Non-pigmented ciliary epithelial cell (primary cell): ENCODE measurements around the gene MKLN1.

ENCODE experiments used
- DNase-seq: peaks from one replicate; pipeline ENCODE4 v3.0.0-alpha.2; 2010; ENCODE audit warnings: low read depth

The MKLN1 gene

GRCh38 chr7:131354390-131354789, 26.7 kb downstream of the MKLN1 start:
- no peak for DNase-seq

- no peak for DNase-seq
Measured at GRCh38 chr7:131355917-131356777, 28.5 kb downstream of the MKLN1 start.

- DNase-seq = no peak
Measured at GRCh38 chr7:131357282-131357880, 29.7 kb downstream of the MKLN1 start.

DNA sequence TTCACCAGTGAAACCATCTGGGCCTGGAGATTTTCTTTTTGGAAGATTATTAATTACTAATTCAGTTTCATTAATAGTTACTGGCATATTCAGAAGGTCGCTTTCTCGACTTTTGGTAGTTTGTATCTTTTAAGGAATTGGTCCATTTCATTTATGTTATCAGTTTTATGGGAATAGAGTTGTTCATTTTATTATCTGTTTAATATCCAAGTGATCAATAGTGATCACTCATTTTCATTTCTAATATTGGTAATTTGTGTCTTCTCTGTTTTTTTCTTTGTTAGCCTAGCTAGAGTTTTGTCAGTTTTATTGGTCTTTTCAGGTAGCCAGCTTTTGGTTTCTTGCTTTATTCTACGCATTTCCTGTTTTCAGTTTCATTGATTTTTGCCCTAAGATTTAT, 31.0 kb downstream of the MKLN1 start:
- no peak for DNase-seq

DNA sequence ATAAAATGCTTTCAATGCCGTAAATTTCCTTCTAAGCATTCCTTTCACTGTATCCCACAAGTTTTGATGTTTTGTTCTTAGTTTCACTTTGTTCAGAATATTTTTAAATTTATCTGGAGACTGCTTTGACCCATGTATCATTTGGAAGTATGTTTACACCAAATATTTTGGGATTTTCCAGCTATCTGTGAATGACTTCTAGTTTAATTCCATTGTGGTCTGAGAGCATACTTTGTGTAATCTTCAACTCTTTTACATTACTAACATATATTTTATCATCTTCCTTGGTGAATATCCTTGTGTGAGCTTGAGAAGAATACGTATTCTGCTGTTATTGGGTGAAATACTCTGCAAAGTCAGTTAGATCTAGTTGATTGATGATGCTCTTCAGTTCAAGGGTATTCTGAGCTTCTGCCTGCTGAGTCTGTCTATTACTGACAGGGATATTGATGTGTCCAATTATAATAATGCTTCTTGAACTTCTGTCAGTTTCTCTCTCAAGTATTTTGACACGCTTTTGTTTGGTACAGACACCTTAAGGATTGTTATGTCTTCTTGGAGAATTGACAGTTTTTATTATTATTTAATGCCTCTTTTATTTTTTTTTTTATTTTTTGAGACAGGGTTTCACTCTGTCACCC, 31.6 kb downstream of the MKLN1 start:
- no peak for DNase-seq

DNA sequence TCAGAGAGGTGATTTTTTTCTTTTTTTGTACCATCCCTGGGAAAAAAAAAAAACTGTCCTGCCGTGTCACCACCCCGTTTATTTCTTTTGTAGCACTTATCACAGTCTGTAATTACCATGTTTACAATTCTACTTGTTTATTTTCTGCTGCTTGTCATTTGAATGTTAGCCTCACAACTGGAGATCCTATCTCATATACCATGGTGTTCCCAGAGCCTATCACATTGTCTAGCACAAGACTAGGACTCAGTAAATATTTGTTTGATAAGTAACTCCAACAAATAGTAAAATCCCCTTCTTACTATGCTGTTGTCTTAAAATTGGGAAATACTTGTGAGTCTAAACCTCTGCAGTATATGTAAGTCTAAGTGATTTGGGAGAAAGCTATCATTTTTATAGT, 36.0 kb downstream of the MKLN1 start:
- no peak for DNase-seq

- no peak for DNase-seq
Measured at GRCh38 chr7:131364767-131365344, 37.2 kb downstream of the MKLN1 start.

GRCh38 chr7:131365838-131366237, 38.2 kb downstream of the MKLN1 start:
- DNase-seq = no peak

DNA sequence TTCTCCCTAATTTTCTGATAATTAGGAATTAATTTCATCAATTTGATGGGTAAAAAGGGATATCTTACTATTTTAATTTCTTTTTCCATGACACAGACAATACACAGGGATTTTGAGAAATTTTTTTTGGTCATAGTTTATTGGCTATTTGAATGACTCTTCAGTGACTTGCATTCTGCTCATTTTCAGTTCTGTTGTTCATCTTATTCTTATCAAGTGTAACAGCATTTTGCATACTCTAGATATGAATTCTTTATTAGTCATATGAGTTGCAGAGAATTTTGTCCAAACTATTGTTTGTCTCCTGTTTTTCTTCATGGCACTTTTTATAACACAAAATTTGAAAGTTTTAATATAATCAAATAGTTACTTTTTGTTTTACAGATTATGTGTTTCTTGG, 41.7 kb downstream of the MKLN1 start:
- no peak for DNase-seq

- no peak for DNase-seq
Measured at GRCh38 chr7:131370523-131370968, 42.9 kb downstream of the MKLN1 start.

DNA sequence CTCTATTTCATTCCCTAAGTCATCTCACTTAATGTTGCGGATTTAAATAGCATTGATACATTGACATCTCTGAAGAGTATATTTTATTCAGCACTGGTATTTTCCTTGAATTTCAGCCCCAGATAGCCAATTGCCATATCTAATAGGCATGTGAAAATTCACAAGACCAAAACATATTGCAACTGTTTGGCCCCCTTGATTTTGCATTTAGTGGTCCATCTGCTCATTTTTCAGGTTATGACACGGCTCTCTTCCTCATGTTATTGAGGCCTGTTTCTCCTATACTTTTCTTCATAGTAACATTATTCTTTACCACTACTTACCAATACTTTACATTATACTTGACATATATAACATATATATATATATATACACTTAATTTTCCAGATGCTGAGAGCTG, 43.7 kb downstream of the MKLN1 start:
- DNase-seq = no peak

- no peak for DNase-seq
Measured at GRCh38 chr7:131372554-131372953, 44.9 kb downstream of the MKLN1 start.

DNA sequence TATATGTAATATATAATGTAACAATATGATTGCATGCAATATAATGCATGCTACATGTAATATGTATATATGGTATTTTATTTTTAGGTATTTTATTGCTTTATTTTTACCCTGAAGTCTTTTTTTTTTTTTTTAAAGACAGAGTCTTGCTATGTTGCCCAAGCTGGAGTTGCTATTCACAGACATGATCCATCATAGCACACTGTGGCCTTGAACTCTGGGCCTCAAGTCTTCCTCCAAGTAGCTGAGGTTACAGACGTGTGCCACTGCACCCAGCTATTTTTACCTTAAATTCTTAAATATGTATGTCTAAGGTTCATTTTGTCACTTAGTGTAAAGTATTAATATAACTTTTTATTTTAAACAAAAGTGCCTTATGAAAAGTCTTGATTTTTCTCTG, 47.1 kb downstream of the MKLN1 start:
- no peak for DNase-seq

DNA sequence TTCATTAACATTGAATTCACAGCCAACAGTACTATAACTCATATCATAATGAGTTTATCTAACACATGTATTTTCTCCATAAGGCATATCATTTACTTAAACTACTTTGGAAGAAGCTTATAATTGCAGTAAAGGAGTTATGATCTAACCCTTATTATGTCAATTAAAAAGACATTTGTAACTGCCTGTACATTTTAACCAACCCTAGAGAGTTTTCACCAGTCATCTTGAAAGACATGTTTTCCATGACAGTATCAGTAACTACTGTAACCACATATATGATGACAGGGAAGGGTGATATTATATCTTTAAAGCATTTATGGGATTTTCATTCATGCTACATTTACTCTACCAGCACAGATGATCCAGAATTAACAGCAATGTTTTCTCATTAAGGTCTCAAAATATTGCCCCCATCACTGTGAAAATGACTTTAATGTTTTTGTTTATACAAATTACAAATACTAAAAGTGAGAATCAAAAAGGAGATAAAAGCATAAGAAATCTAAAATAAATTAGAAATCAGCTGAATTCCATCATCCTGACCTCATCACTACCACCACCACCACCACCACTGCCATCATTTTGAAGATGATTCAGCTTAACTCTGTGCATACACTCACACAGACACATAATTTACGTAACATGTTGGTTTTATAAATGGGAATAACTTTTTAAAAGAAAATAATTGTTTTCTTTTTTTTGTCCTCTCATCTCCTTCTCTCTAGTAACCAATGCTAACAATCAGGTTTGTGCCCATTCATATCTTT, 53.6 kb downstream of the MKLN1 start:
- DNase-seq = no peak

GRCh38 chr7:131383417-131384285, 56.0 kb downstream of the MKLN1 start:
- no peak for DNase-seq

DNA sequence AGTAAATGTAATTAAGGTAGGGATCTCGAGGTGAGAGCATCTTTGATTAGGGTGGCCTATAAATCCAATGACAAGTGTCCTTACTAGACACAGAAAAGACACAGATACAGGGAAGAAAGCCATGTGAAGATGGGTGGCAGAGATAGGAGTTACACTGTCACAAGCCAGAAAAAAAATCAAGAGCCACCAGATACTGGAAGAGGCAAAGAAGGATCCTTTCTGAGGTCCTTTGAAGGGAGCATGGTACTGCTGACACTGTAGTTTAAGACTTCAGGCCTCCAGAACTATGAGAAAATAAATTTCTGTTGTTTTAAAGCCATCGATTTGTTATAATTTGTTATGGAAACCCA, 56.6 kb downstream of the MKLN1 start:
- DNase-seq = no peak

DNA sequence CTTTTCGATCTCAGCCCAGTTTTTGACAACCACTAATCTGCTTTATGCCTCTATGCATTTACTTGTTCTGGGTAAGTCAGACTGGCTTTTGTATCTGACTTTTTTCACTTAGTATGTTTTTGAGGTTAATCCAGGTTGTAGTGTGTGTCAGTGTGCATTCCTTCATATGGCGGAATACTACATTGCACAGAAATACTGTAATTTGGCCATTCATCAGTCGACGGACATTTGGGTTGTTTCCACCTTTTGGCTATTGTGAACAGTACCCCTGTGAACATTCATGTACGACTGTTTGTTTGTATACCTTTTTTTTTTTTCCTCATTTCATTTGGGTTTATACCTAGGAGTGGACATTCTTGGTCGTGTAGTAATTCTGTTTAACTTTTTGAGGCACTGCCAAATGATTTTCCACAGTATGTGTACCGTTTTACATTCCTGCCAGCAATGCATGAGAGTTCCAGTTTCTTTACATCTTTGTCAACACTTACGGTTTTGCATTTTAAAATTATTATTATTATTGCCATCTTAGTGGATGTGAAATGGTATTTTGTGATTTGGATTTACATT, 57.4 kb downstream of the MKLN1 start:
- no peak for DNase-seq

- DNase-seq = no peak
Measured at GRCh38 chr7:131388126-131388525, 60.5 kb downstream of the MKLN1 start.

DNA sequence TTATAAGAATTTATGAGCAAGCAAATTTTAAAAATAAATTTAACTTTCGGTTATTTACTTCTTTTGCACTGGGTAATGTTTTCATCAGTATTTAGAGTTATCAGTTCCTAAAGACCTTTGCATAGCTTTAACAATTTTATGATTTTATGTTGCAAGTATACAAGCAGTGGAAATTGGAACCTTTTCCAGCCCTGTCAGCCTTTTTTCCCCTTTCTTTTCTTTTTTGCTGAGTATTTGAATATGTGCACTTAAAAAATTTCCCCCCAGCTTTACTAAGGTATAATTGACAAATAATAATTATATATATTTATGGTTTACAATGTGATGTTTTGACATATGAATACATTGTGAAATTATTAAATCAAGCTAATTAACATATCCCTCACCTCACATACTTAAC, 62.6 kb downstream of the MKLN1 start:
- no peak for DNase-seq

DNA sequence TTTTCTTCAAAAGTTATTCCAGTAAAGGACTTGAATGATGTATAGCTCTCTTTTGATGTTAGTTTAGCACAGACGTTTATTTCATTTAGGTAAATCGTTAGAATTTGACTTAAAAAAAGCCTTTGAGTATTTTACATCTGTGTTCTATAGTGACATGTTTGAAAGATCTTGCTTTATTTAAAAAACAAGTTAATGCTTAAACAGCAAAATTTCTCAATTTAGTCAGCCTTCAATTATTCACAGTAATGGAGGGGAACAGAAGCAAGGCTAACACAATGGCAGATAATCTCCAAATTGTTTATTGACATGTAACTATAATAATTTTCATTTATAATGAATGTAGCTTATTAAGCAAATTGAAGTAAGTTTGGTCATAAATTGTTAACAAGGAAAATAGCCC, 63.5 kb downstream of the MKLN1 start:
- no peak for DNase-seq

- DNase-seq = no peak
Measured at GRCh38 chr7:131400681-131401176, 73.1 kb downstream of the MKLN1 start.
